ENCODE results near the gene LMNTD1.

GRCh38 chr12:25591144-25591543 is 38.1 kb upstream of the LMNTD1 start:
- TF ChIP-seq, protein P1, sequence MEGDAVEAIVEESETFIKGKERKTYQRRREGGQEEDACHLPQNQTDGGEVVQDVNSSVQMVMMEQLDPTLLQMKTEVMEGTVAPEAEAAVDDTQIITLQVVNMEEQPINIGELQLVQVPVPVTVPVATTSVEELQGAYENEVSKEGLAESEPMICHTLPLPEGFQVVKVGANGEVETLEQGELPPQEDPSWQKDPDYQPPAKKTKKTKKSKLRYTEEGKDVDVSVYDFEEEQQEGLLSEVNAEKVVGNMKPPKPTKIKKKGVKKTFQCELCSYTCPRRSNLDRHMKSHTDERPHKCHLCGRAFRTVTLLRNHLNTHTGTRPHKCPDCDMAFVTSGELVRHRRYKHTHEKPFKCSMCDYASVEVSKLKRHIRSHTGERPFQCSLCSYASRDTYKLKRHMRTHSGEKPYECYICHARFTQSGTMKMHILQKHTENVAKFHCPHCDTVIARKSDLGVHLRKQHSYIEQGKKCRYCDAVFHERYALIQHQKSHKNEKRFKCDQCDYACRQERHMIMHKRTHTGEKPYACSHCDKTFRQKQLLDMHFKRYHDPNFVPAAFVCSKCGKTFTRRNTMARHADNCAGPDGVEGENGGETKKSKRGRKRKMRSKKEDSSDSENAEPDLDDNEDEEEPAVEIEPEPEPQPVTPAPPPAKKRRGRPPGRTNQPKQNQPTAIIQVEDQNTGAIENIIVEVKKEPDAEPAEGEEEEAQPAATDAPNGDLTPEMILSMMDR (IDR thresholded peaks at IDR 0.05; ENCODE audit: insufficient read depth, low read depth, low read length) = no peak
- no peak for TF ChIP-seq EZH2 (IDR thresholded peaks at IDR 0.05; ENCODE audit: insufficient read depth, low read length)
